ENCODE data around the gene UTS2. TPM values are rescaled to one million over a fixed set of nuclear protein-coding genes. Genes with fewer than 3 reads are reported as not detected.

The UTS2 gene
- total and polyA plus RNA-seq, 7 donors = 0.20 to 0.24 TPM; not detected in 5

- H3K4me1 ChIP-seq = no peaks in the 10 kb centered on the region
- WGBS, 3 donors = 72 to 75% (median 72%) methylated on average over 13 of the region's 13 CpGs
- H3K9me3 ChIP-seq = no peaks in the 10 kb centered on the region
- DNase-seq = peak in 1 of 2 donors; percentile 33
- H3K36me3 ChIP-seq (ENCODE audit: insufficient read depth in 1 of 2, low read depth in 1 of 2) = no peaks in the 10 kb centered on the region
- no peak overlapping the region for H3K4me3 ChIP-seq
- ATAC-seq = peak; percentile 46 to 85 (median 77)
- no peak for TF ChIP-seq CTCF (IDR thresholded peaks at IDR 0.05)
- H3K27me3 ChIP-seq (ENCODE audit: insufficient read depth in 3 of 3, low read length in 2 of 3) = peaks cover 0 to 10% (median 0%) of the 10 kb centered on the region in 3 donors
- H3K27ac ChIP-seq = no peak overlapping the region
- intact Hi-C loops (cut with DNase I) = no loop called here
These were observed 40.8 kb upstream of the UTS2 start for GRCh38 chr1:7893529-7894180.

DNA sequence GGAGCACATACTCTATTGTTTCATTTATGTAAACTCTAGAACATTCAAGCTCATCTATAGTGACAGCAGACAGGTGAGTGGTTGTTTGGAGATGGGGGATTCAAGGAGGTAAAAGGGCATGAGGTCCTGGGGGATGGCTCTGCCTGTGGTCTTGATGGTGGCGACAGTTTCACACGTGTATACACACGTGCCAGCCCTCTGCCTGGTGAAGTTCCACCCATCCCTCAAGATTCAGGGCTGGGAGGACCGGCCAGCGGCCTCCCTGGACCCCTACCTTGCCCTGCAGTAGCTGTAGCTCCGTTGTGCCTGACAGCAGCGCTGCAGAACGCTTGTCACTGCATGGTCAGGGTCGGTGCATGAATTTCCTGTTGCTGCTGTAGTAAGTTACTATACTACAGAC is 38.9 kb upstream of the UTS2 start:
- Histone ChIP-seq H3K4me3 (no peak overlapping the region), H3K27ac (no peak overlapping the region), H3K9me3 (no peaks in the 10 kb centered on the region), H3K27me3 (ENCODE audit: insufficient read depth in 3 of 3, low read length in 2 of 3) (peaks cover 0 to 21% (median 5%) of the 10 kb centered on the region in 3 donors), H3K36me3 (ENCODE audit: insufficient read depth in 1 of 2, low read depth in 1 of 2) (no peaks in the 10 kb centered on the region), H3K4me1 (no peaks in the 10 kb centered on the region)
- WGBS, 3 donors = 62 to 76% (median 66%) methylated on average over 9 of the region's 9 CpGs
- DNase-seq (no peak), ATAC-seq (no peak)
- TF ChIP-seq CTCF (IDR thresholded peaks at IDR 0.05) = no peak
- intact Hi-C loops (cut with DNase I) = no loop called here

GRCh38 chr1:7890853-7891252 is 38.0 kb upstream of the UTS2 start:
- H3K36me3 ChIP-seq (ENCODE audit: insufficient read depth in 1 of 2, low read depth in 1 of 2) = no peaks in the 10 kb centered on the region
- peaks cover 3 to 31% (median 9%) of the 10 kb centered on the region in 3 donors for H3K27me3 ChIP-seq (ENCODE audit: insufficient read depth in 3 of 3, low read length in 2 of 3)
- DNase-seq (no peak), ATAC-seq (no peak)
- WGBS, 3 donors = 99 to 100% (median 100%) methylated on average over 2 of the region's 2 CpGs
- no peak overlapping the region for H3K4me3 ChIP-seq
- intact Hi-C loops (cut with DNase I) = no loop called here
- TF ChIP-seq CTCF (IDR thresholded peaks at IDR 0.05) = no peak
- H3K9me3 ChIP-seq = no peaks in the 10 kb centered on the region
- no peaks in the 10 kb centered on the region for H3K4me1 ChIP-seq
- H3K27ac ChIP-seq = no peak overlapping the region

DNA sequence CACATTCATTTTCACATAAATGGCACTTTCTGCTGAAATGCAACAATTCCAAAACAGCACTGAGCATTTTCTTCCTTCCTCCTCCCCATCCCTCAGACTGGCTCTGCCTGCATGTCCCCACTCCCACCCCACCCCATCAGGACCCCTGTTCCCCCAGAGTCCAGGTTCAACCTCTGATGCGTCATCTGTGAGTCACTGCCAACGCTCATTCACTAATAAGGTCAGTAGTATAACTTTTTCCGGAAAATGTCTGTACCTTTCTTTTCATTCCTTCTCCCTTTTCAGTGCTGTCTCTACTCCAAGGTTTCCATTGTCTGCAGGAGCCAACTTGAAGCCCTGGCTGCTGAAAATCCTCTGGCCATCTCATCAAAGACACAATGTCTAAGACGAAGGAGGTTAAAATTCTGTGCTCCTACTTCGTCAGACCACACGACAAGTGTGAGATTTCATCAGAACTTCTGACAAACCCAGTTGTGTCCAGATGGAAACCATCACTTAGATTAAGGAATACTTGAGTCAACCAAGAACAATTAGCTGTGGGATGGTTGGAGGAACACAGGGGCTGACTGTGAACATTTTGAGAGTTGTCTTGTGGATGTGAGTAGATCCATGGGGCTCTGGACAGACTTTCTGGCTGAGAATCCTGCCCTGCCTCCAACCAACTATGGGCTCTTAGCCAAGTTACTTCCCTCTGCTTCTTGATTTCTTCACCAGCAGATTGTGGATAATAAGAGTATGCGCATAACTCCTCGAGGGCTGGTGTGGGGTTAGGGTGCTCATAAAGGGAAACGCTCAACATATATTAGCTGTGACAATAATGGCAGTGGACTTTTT is 35.6 kb upstream of the UTS2 start:
- H3K36me3 ChIP-seq (ENCODE audit: insufficient read depth in 1 of 2, low read depth in 1 of 2) = no peaks in the 10 kb centered on the region
- H3K4me1 ChIP-seq = no peaks in the 10 kb centered on the region
- 79 to 84% (median 81%) methylated on average over 9 of the region's 9 CpGs for WGBS, 3 donors
- no peaks in the 10 kb centered on the region for H3K9me3 ChIP-seq
- DNase-seq (no peak), ATAC-seq (no peak)
- H3K27me3 ChIP-seq (ENCODE audit: insufficient read depth in 3 of 3, low read length in 2 of 3) = peaks cover 3 to 34% (median 10%) of the 10 kb centered on the region in 3 donors
- TF ChIP-seq CTCF (IDR thresholded peaks at IDR 0.05) = no peak
- H3K27ac ChIP-seq = no peak overlapping the region
- intact Hi-C loops (cut with DNase I) = no loop called here
- no peak overlapping the region for H3K4me3 ChIP-seq
